SK-N-SH (cell line): ENCODE data around the gene MAP1LC3A. TPM values are rescaled to one million over a fixed set of nuclear protein-coding genes. Genes with fewer than 3 reads are reported as not detected.

Experiments
- CTCF ChIA-PET: fragments of 300-600, 350-600 bp; formaldehyde crosslinking; extraction: SDS; loops from one replicate; lab custom pipeline; 2021; lab: Yijun Ruan, JAX
- POLR2A ChIA-PET: fragments of 350-600 bp; sonication (Branson Sonifier 250); formaldehyde crosslinking; extraction: SDS; loops from one replicate; lab custom pipeline; 2020; ENCODE audit warnings: antibody characterized with exemption, inconsistent platforms; lab: Yijun Ruan, JAX
- DNase-seq: peaks from one replicate; pipeline ENCODE4 v3.0.0; 2012
- H2AFZ ChIP-seq: fragments of 200-600 bp; sonication (generic); 2 replicates; pipeline ENCODE4 v1.8.1; 2016; ENCODE audit warnings: antibody characterized with exemption, mild to moderate bottlenecking, low read depth
- H3F3A ChIP-seq: fragments of 200-600 bp; sonication (generic); replicated peaks from 2 replicates; pipeline ENCODE3; 2016; ENCODE audit warnings: antibody characterized with exemption, mild to moderate bottlenecking; ENCODE audit not compliant: insufficient read depth
- H3K27ac ChIP-seq, 2 experiments: fragments of 200-500 bp in 1 of 2; fragments of 200-600 bp in 1 of 2; sonication (Bioruptor generic) in 1 of 2; sonication (generic), shearing (Covaris generic) in 1 of 2; 2 replicates each; pipeline versions ENCODE4 v1.5.1 to v1.6.1; 2014 to 2016; ENCODE audit warnings: low read depth in 2 of 2, inconsistent platforms in 1 of 2, low read length in 1 of 2, mild to moderate bottlenecking in 1 of 2, mixed read lengths in 1 of 2
- H3K27me3 ChIP-seq: fragments of 200-600 bp; sonication (generic), shearing (Covaris generic); 2 replicates; pipeline ENCODE4 v1.6.1; 2016; ENCODE audit warnings: mixed run types; ENCODE audit not compliant: insufficient read depth
- H3K36me3 ChIP-seq, 2 experiments: fragments of 200-500 bp in 1 of 2; fragments of 200-600 bp in 1 of 2; sonication (Bioruptor generic) in 1 of 2; sonication (generic) in 1 of 2; replicated peaks in 1 of 2; 2 replicates each; pipeline versions ENCODE3 to v1.5.1; 2014 to 2016; ENCODE audit warnings: low read length in 1 of 2, mild to moderate bottlenecking in 1 of 2; ENCODE audit not compliant: insufficient read depth in 2 of 2, control insufficient read depth in 1 of 2
- H3K4me1 ChIP-seq, 2 experiments: fragments of 200-500 bp in 1 of 2; fragments of 200-600 bp in 1 of 2; sonication (Bioruptor generic) in 1 of 2; sonication (generic), shearing (Covaris generic) in 1 of 2; 2 replicates each; pipeline versions ENCODE4 v1.5.1 to v1.6.1; 2014 to 2016; ENCODE audit warnings: low read depth in 1 of 2, low read length in 1 of 2, mixed run types in 1 of 2; ENCODE audit not compliant: insufficient read depth in 2 of 2, control insufficient read depth in 1 of 2
- H3K4me2 ChIP-seq: fragments of 200-600 bp; sonication (generic), shearing (Covaris generic); 2 replicates; pipeline ENCODE4 v1.6.1; 2017; ENCODE audit warnings: mixed run types
- H3K4me3 ChIP-seq, 2 experiments: fragments of 200-500 bp in 1 of 2; fragments of 200-600 bp in 1 of 2; sonication (Bioruptor generic) in 1 of 2; sonication (generic), shearing (Covaris generic) in 1 of 2; 2 replicates each; pipeline versions ENCODE4 v1.5.1 to v1.8.1; 2014 to 2016; ENCODE audit warnings: low read depth in 2 of 2, inconsistent platforms in 1 of 2, low read length in 1 of 2, mild to moderate bottlenecking in 1 of 2, mixed read lengths in 1 of 2, moderate library complexity in 1 of 2
- H3K79me2 ChIP-seq: fragments of 200-600 bp; sonication (generic); 2 replicates; pipeline ENCODE4 v1.8.1; 2017; ENCODE audit warnings: mild to moderate bottlenecking; ENCODE audit not compliant: insufficient read depth
- H3K9ac ChIP-seq: fragments of 200-600 bp; sonication (generic); 2 replicates; pipeline ENCODE4 v1.6.1; 2017; ENCODE audit warnings: mixed run types
- H3K9me2 ChIP-seq: fragments of 200-600 bp; sonication (generic); 2 replicates; pipeline ENCODE4 v1.6.1; 2017; ENCODE audit warnings: mixed run types
- H3K9me3 ChIP-seq: fragments of 200-600 bp; sonication (generic); 2 replicates; pipeline ENCODE4 v1.6.1; 2017; ENCODE audit warnings: mixed run types, mild to moderate bottlenecking, moderate library complexity
- H4K20me1 ChIP-seq: fragments of 200-600 bp; sonication (generic); 2 replicates; pipeline ENCODE4 v1.6.1; 2017; ENCODE audit warnings: mild to moderate bottlenecking, mixed run types; ENCODE audit not compliant: insufficient read depth
- CHD2 ChIP-seq: fragments of 150-350 bp; IDR thresholded peaks from 2 replicates; pipeline ENCODE4 v1.6.1; 2018; ENCODE audit warnings: low read length; ENCODE audit not compliant: partially characterized antibody
- ELF1 ChIP-seq: IDR thresholded peaks from 2 replicates; pipeline ENCODE4 v1.4.0; 2012
- FOSL2 ChIP-seq: IDR thresholded peaks from 2 replicates; pipeline ENCODE4 v1.4.0; 2012; ENCODE audit warnings: low read depth, mild to moderate bottlenecking, moderate library complexity, borderline replicate concordance
- FOXJ3 ChIP-seq: sonication (generic); formaldehyde crosslinking; IDR thresholded peaks from 2 replicates; pipeline ENCODE4 v1.5.1; 2020; ENCODE audit warnings: mild to moderate bottlenecking, missing genetic modification reagents
- GABPA ChIP-seq: IDR thresholded peaks from 2 replicates; pipeline ENCODE4 v1.4.0; 2012; ENCODE audit warnings: low read depth, mild to moderate bottlenecking
- MXI1 ChIP-seq: IDR thresholded peaks from 2 replicates; pipeline ENCODE4 v1.6.1; 2012; ENCODE audit warnings: mild to moderate bottlenecking, low read depth, low read length, improper control_type of control experiment
- NRF1 ChIP-seq: IDR thresholded peaks from 2 replicates; pipeline ENCODE4 v1.6.1; 2012; ENCODE audit warnings: low read depth, mild to moderate bottlenecking, low read length
- POLR2AphosphoS5 ChIP-seq: IDR thresholded peaks from 2 replicates; pipeline ENCODE4 v1.6.1; 2012; ENCODE audit warnings: low read depth, low read length
- RCOR1 ChIP-seq: fragments of 150-350 bp; IDR thresholded peaks from 2 replicates; pipeline ENCODE4 v1.6.1; 2017; ENCODE audit warnings: antibody characterized with exemption, low read length
- RFX5 ChIP-seq: IDR thresholded peaks from 2 replicates; pipeline ENCODE4 v1.6.1; 2012; ENCODE audit warnings: mild to moderate bottlenecking, improper control_type of control experiment, low read length
- SIN3A ChIP-seq: IDR thresholded peaks from 2 replicates; pipeline ENCODE4 v1.6.1; 2012; ENCODE audit warnings: low read depth, mild to moderate bottlenecking, low read length, moderate library complexity, borderline replicate concordance
- SMC3 ChIP-seq: IDR thresholded peaks from 2 replicates; pipeline ENCODE4 v1.6.1; 2012; ENCODE audit warnings: low read depth, low read length, improper control_type of control experiment
- TAF1 ChIP-seq: IDR thresholded peaks from 2 replicates; pipeline ENCODE4 v1.6.1; 2012; ENCODE audit warnings: low read depth, mild to moderate bottlenecking, low read length, moderate library complexity, borderline replicate concordance
- TCF12 ChIP-seq: IDR thresholded peaks from 2 replicates; pipeline ENCODE4 v1.4.0; 2012
- TEAD4 ChIP-seq: IDR thresholded peaks from 2 replicates; pipeline ENCODE4 v1.4.0; 2012; ENCODE audit warnings: mild to moderate bottlenecking, borderline replicate concordance; ENCODE audit not compliant: insufficient read depth
- WGBS: methylation state at CpG from one replicate; pipeline ENCODE4 v1.1.6; 2017; ENCODE audit warnings: low lambda C conversion rate; 5-methylcytosine and 5-hydroxymethylcytosine counted together
- polyA plus RNA-seq, 3 experiments: library from polyadenylated mRNA; depleted of rRNA; stranded (reverse); fragments of >200 nt; gene quantifications; 2 replicates each; pipeline ENCODE4 v1.2.3, GENCODE V29; 2012
- TF ChIP-seq, protein P1 (sequence below): IDR thresholded peaks from 2 replicates; pipeline ENCODE4 v1.4.0; 2012; ENCODE audit warnings: low read depth
- TF ChIP-seq, protein P2 (sequence below): IDR thresholded peaks from 2 replicates; pipeline ENCODE4 v1.4.0; 2012; ENCODE audit warnings: low read depth, borderline replicate concordance
- TF ChIP-seq, protein P3 (sequence below): IDR thresholded peaks from 2 replicates; pipeline ENCODE4; 2012

MAP1LC3A gene
- 17.2 and 24.9 TPM in 2 replicates for polyA plus RNA-seq (2012; rRNA removed)
- 11.7 and 18.7 TPM in 2 replicates for polyA plus RNA-seq (2012; cell fraction: cytosol; rRNA removed)
- polyA plus RNA-seq (2012; cell fraction: nucleus; rRNA removed), result 80.3 and 107 TPM in 2 replicates

GRCh38 chr20:34558320-34559218 lies at the start of gene MAP1LC3A:
Gene MAP1LC3A, plus strand, starts transcription at chr20:34558718. Its CDS starts 151 bp downstream, at chr20:34558869.
- H4K20me1 ChIP-seq, result no peaks in the 10 kb centered on the region
- peak within 1 kb of the TSS; percentile 98 for H3K4me2 ChIP-seq
- peaks cover 0 to 6% of the 10 kb centered on the region in 2 experiments for H3K36me3 ChIP-seq
- POLR2A ChIA-PET, result interaction anchor here (0.6 to 2.3 kb wide), 9 partner anchors 15 to 884 kb away, joined by 3 to 14 read pairs (median 3); partner anchors contain the start of genes ITCH and TP53INP2
- H3F3A ChIP-seq, result no peaks in the 10 kb centered on the region
- H3K4me1 ChIP-seq, result peaks cover 0 to 9% of the 10 kb centered on the region in 2 experiments; a peak in 1 of 4 replicates
- H3K27ac ChIP-seq, result peak within 1 kb of the TSS; percentile 45 to 61; a peak in 2 of 4 replicates
- WGBS, result 3% methylated on average over 37 of the region's 103 CpGs
- peak; percentile 23; the same call in 1 of the 2 replicates for TF ChIP-seq NRF1
- TF ChIP-seq TCF12, result no peak
- TF ChIP-seq TEAD4, result no peak
- TF ChIP-seq RFX5, result peak; percentile 69
- TF ChIP-seq, protein P1, sequence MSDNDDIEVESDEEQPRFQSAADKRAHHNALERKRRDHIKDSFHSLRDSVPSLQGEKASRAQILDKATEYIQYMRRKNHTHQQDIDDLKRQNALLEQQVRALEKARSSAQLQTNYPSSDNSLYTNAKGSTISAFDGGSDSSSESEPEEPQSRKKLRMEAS, result peak; percentile 47; the same call in 1 of the 2 replicates
- TF ChIP-seq, protein P2, sequence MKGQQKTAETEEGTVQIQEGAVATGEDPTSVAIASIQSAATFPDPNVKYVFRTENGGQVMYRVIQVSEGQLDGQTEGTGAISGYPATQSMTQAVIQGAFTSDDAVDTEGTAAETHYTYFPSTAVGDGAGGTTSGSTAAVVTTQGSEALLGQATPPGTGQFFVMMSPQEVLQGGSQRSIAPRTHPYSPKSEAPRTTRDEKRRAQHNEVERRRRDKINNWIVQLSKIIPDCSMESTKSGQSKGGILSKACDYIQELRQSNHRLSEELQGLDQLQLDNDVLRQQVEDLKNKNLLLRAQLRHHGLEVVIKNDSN, result peak; percentile 48
- no peak for TF ChIP-seq CHD2
- TF ChIP-seq RCOR1, result peak; percentile 47; the same call in 1 of the 2 replicates
- TF ChIP-seq POLR2AphosphoS5, result peak; percentile 22; the same call in 1 of the 2 replicates
- no peak for TF ChIP-seq TAF1
- TF ChIP-seq, all 33 proteins: peak for 6
- peak; percentile 99 for DNase-seq
- no peaks in the 10 kb centered on the region for H3K9me2 ChIP-seq
- CTCF ChIA-PET, result interaction anchor here (0.6 to 2.6 kb wide), 13 partner anchors 20 to 563 kb away, joined by 3 to 13 read pairs (median 3); no protein-coding TSS in a partner anchor
- peak within 1 kb of the TSS; percentile 88 for H3K9ac ChIP-seq
- H2AFZ ChIP-seq, result peak within 1 kb of the TSS; percentile 94
- H3K9me3 ChIP-seq, result no peaks in the 10 kb centered on the region
- no peaks in the 10 kb centered on the region for H3K79me2 ChIP-seq
- H3K4me3 ChIP-seq, result peak within 1 kb of the TSS; percentile 73 to 77
- no peaks in the 10 kb centered on the region for H3K27me3 ChIP-seq

DNA sequence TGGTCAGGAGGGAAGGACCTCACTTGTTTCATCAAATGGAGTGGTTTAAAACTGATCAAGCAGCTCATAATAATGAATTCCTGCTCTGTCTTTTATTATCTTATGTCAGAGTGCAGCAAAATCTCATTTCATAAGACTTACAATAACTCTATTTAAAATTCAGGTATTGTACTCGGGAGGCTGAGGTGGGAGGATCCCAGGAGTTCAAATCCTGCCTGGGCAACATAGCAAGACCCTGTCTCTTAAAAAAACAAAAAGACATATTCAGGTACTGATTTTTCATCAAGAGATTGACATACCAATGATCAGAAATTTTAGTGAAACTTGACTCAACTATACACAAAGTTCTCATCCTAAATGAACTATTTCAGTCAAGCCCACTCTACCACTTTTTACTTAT lies 47.9 kb upstream of the MAP1LC3A start:
- TF ChIP-seq POLR2AphosphoS5 (no peak), SIN3A (no peak), MXI1 (no peak), FOXJ3 (CRISPR knock-in tag) (no peak), RCOR1 (no peak), GABPA (no peak), FOSL2 (no peak), SMC3 (no peak), TAF1 (no peak), RFX5 (no peak), ELF1 (no peak), CHD2 (no peak)
- TF ChIP-seq, protein P3, sequence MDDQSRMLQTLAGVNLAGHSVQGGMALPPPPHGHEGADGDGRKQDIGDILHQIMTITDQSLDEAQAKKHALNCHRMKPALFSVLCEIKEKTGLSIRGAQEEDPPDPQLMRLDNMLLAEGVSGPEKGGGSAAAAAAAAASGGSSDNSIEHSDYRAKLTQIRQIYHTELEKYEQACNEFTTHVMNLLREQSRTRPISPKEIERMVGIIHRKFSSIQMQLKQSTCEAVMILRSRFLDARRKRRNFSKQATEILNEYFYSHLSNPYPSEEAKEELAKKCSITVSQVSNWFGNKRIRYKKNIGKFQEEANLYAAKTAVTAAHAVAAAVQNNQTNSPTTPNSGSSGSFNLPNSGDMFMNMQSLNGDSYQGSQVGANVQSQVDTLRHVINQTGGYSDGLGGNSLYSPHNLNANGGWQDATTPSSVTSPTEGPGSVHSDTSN, result no peak
- TF ChIP-seq, protein P1, result no peak
- no peak overlapping the region for H3K4me3 ChIP-seq
- no peaks in the 10 kb centered on the region for H4K20me1 ChIP-seq
- POLR2A ChIA-PET, result no interaction called here
- no peaks in the 10 kb centered on the region for H3K9me3 ChIP-seq
- no peaks in the 10 kb centered on the region for H3K9me2 ChIP-seq
- no peaks in the 10 kb centered on the region; the same call in 1 of the 2 replicates for H3K79me2 ChIP-seq
- H3K4me1 ChIP-seq, result peaks cover 0 to 6% of the 10 kb centered on the region in 2 experiments; a peak in 2 of 4 replicates
- no peak overlapping the region for H3K9ac ChIP-seq
- H3K27me3 ChIP-seq, result no peaks in the 10 kb centered on the region
- peaks cover 50 to 58% of the 10 kb centered on the region in 2 experiments for H3K36me3 ChIP-seq
- WGBS, result 96% methylated on average over 1 of the region's 1 CpG
- H3K4me2 ChIP-seq, result no peak overlapping the region
- H3K27ac ChIP-seq, result no peak overlapping the region
- no peak for DNase-seq
- H2AFZ ChIP-seq, result no peak overlapping the region
- CTCF ChIA-PET, result interaction anchor here (2.7 kb wide), 1 partner anchor 198 kb away, joined by 10 read pairs; no protein-coding TSS in a partner anchor
- H3F3A ChIP-seq, result peaks cover 20% of the 10 kb centered on the region
